GM19468 (cell line): Measurements from ENCODE around the gene RANBP3L.
A peak's percentile ranks its signal among the peaks of the same experiment; 100 is the strongest.

ENCODE experiments used
- ATAC-seq: cut with Tn5 transposase; IDR thresholded peaks from one replicate; pipeline ENCODE4 v1.9.1; 2021; ENCODE audit warnings: mild to moderate bottlenecking, moderate library complexity, moderate number of reproducible peaks; ENCODE audit not compliant: unreplicated experiment; ENCODE audit errors: extremely low read depth

Gene RANBP3L

DNA sequence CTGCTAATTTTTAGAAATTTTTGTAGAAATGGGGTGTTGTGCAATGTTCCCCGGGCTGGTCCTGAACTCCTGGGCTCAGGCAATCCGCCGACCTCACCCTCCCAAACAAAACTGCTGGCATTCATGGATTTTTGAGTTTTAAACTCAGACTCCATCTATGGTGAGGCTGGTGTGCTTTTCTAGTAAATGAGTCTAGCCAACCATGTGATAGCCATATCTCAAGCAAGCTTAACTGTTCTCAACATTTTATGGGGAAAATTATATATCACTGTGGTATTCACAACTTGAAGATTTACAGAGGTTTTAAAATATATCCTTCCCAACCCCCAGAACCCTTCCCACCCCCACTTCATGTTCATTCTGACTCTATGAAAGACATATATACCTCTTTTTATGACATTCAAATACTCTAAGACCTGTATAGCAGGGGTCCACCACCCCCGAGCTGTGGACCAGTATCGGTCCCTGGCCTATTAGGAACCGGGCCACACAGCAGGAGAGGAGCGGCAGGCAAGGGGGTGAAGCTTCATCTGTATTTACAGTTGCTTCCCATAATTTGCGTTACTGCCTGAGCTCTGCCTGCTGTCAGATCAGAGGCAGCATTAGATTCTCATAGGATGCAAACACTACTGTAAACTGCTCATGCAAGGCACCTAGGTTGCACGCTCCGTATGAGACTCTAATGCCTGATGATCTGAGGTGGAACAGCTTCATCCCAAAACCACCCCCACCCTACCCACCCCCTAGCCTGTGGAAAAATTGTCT, 55.5 kb downstream of the RANBP3L start:
- no peak for ATAC-seq

DNA sequence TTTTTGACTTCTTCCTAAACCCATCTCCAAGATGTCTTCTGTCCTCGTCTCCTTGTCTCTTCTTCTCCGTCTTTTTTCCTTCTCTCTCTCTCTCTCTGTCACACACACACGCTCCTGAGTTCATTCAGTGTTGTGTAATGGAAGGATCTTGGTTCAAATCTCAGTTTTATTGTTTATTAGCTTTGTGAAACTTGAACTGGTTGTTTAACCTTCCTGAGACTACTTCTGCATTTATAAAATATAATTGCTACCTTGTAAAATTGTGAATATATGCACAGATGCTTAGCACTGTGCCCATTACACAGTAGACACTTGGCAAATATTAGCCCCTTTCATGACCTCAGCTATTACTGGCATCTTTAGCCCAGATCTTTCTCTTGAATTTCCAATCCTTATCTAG, 57.6 kb downstream of the RANBP3L start:
- no peak for ATAC-seq

DNA sequence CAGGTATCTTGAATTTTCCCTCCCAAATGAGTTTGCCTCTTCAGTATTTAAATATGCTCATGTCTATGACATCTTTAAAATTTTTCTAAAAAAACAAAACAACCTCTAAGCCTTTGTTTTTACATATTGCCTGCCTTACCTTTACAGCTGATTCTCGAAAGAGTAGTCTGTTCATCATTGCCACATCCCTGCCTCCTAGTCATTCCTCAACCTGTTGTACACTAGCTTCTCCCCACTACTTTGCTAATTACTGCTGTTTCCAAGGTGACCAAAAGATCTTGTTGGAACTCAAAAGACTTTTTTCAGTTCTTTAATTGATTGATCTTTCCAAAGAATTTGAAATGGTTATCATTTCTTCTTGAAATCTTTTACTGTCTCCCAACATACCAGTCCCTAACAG, 58.0 kb downstream of the RANBP3L start:
- ATAC-seq, result no peak

DNA sequence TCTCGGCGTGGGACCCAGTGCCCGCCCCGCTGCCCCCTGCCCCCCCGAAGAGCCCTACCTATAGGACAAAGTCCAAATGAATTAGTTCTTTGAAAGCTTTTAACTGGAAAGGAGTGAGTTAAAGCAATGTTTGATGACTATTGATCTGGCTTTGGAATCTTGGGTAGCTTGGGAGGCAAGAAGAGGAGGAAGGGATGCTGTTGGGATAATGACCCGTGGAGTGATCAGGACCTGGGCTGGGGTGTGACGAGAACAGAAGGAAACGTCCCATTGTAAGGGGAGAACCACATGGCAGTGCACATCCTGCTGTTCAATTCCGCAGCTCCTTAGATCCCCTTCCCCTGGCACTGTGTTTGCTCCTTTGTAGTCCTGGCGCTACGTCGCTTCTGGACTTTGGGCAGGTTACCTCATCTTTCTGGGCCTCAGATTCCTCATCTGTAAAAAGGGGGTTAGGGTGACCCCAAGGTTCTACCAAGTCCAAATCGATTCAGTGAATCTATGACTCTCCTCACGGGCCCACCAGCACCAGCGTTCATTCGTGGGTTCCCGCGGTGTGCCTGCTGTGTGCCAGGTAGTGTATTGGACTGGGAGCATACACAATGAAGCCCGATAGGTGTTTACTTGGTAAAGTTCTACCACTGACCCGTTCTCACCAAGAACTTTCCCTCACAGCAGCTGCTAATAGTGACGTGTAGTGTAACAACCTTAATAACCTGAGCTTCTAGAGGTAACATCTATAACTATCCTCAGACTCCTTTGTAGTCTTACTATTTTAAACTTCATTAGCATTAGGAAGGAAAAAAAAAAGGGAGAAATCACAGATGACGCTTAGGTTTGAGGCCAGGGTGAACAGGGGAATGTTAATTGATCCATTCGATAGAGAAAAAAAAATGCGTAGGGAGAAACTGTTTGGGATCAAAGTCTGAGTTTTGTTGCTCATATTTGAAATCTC, 58.9 kb downstream of the RANBP3L start:
- ATAC-seq, result no peak

DNA sequence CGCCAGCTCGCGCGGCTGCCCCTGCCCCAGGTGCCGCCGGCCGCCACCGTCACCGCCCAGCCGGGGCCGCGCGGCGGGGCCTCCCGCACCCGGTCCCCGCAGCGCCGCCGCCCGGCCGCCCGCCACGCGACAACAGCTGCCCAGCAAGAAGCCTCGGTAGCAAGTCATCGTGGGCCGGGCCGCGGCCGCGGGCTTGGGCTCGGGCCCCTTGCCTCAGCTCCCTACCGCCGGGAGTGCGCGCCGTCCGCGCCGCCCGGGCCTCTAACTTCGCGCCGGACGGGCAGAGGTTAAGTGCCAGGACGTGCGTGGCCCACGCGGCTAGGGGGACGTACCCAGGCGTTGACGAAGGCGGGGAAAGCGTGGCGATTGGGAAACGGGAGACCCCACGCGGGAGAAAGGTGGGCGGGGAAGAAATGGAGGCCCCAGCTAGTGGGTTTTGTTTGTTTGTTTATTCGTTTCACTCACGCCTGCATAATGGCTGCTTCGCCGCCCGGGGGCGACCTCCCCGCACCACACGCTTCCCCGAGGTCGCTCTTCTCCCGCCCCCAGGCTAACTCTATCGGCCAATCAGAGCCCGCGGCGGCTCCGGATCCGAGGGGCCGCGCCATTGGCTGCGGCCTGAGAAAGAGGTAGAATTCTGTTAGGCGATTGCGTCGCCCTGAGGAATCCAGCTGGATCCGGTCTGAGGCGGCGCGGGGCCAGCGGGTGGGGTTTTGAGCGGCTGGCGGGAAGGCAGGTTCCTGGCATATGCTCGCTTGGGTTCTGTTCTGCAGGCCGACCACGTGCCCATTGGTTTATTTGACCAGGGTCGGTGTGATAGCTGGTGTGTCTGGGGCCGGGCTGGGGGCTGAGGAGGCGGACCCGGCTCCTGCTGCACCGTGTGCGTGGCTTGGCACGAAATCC, 59.8 kb downstream of the RANBP3L start, which contains the start of gene NADK2:
Gene NADK2 (minus strand): TSS at position 295 of the 903 bp plus-strand sequence. CDS start 127 bp downstream, at position 168.
- peak; percentile 95 for ATAC-seq

DNA sequence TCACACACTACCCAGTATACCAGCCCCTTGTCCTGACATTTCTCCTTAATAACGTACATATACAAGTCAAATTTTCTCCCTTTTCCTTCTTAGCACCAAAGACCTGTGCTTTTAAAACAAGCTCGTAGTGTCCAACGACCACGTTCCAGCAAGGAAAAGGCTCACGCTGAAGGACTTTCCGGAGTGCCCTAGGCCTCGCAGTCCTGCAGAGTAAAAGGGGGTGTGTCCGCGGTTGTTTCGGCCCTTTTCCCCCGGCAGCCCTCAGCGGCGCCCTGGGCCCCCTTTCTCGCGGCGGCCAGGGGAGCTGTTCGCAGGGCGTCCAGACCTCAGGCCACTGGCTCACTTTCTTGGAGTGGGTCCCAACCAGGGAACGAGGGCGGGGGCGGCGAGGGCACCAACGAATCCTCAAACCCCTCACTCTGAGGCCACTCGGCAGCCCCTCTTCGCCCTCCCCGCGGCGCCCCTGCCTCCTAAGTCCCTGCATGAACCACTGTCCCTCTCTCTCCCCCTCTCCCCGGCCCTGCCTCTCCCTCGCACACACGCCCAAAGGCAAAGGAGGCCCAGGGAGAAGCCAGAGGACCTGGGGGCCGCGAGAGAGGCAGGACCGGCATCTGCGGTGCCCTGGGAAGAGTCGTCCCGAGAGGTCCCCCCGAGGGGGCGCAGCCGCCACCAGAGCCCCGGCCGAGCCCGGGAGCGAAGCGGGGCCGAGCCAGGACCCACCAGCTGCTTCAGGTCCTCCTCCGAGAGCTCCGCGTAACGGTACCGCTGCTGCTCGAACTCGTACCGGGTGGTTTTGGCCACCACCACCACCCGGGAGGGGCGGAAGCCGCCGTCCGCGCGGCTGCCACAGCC, 60.7 kb downstream of the RANBP3L start:
- peak; percentile 4 for ATAC-seq

DNA sequence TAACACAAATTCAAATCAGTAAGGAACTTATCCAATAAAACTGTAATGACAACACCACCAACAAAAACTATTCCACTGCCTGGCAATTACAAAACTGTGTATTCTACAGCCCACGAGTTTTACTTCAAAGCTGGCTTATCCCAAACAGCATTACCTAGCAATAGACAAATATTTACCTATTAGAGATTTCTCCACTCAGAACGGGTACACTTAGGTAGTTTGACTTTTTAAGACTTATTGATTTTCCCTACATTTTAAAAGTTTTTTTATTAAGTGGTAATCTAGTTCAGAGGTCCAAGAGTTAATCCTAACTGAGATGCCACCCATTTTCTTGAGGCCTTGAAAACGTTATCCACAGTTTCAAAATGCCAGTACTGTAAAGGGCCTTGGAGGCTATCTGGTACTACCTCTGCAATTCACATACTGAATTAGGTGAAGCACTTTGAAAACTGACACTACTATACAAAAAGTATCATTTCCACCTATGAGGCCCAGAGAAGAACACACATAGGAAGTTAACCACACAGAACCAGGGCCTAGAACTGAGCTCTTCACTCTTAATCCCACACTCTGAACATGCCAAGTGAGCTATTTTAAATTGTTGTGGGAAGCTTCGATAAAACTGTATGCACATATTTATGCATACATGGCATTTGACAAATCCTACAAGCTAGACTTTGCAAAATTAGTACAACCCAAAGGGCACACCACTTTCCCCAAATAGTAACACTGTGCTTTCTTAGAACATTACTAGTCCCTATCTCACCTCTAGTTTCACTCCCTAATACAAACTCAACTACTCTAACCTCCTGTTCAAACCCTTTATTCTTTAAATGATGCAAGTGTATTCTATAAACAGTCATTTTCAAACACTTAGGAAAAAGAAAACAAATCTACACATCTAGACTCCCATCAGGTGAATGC, 62.1 kb downstream of the RANBP3L start:
- ATAC-seq, result no peak

DNA sequence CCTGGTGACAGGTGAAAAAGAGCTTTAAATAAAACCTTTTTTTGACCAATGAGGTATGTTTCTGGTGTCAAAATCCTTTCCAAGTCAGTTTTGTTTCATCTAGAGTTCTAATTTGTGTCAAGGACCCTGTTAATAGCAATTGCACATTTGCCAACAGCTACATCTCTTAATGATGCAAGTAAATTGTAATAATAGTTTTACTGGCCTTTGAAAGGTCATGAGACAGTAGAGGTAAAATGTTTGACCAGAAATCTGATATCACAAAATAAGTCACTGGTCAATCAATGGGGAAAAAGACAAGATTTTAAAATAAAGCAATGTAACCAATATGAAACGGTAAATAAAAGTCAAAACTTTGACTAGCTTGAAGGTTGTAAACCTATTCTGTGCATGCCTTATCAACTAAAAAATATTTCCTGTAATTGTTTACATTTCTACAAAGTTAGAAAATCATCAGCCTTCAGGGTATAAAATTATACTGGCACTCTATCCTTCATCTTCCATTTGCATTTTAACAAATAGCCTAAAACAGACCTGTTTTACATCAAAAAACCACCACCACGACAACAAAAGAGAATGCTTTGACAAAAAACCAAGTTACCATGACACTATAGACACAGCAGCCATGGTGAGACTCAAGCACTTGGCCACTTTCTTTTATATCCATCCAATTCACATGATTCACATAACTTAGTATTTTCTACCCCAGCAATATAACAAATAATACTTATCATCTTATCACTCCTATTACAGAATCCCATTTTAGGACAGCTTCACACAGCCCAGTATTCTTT, 63.0 kb downstream of the RANBP3L start:
- no peak for ATAC-seq

DNA sequence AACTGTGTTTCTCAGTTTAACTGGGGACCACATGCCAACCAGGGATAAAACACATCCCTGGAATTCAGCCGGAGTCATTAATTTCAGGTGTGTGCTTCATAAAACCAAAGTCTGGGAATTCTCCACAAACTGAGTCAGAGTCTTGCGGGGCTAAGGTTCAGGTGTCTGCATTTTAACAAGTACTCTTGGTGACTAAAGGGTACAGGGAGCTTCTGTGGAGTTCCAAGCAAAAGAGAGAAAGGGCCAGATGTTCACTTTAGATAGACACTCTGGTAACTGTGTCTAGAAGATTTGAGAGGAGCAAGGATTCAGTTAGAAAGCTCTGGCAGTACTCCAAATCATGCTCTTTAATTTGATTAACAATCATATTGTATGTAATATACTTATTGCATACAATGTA, 64.0 kb downstream of the RANBP3L start:
- no peak for ATAC-seq

DNA sequence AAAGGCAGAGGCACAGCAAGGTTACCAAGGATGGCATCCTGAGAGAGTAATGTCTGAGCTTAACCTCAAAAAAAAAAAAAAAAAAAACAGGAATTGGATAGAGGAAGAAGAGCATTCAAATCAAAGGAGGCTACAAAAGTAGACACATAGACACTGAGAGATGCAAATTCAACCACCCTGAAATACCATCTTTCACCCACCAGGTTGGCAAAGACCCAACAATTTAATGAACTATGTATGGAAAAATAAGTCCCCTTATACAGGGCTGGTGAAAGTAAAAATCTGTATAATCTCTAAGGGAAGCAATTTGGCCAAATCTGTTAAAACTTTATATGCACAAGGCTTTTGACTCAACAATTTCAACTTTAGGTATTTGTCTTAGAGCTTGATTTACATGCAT, 64.9 kb downstream of the RANBP3L start:
- no peak for ATAC-seq

DNA sequence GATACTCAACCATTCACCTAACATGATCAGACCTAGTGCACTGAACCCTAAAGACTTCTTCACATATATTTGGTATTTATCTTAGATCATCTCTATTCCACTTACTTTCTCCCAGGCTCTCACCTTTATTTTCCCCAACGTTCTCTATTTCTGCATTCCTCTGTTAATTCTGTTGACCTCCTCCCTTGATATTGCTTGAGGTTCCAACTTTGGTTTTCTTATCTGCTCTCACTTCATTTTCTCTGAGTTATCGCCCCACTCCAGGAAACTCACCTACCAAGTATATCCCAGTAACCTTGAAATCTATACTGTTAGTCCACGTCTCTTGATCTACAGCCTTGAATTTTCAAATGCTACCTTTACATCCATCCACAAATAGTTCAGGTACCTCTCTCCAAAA, 69.2 kb downstream of the RANBP3L start:
- ATAC-seq, result no peak

DNA sequence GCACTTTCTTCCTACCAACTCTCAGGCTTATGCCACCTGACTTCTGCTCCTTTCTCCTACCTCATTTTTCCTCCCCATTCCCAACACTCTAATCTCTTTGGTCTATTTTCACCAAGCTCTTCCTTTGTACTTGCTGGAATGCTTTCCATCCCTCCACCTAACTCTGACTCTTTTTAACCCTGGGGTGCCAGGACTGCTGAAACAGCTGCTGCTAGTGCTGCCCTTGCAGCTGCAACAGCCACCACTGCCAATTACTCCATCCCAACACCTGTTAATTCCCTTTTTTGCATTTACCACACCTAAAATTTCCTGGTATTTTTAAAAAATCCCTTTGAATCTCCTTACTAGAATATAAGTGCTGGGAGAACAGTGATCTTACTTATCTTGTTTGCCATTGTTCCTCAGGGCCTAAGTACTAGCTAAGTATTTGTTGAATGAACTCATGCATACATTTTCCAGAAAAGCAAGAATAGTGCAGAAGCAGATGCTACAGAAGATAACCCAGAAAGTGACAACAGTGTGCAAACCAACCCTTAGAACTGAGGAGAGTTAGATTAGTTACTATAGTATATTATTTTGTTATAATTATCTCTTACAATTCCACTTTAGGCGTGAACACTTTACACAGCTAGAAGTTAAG, 71.4 kb downstream of the RANBP3L start:
- no peak for ATAC-seq

DNA sequence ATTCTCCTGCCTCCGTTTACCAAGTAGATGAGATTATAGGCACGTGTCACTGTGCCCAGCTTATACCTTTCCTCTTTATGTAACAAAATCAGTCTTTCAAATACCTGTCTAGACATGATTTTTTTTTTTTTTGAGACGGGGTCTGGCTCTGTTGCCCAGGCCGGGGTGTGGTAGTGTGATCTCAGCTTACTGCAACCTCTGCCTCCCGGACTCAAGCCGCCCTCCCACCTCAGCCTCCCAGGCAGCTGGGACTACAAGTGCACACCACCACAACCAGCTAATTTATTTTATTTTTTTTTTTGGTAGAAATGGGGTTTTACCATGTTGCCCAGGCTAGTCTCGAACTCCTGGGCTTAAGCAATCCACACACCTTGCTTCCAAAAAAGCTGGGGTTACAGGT, 73.2 kb downstream of the RANBP3L start:
- no peak for ATAC-seq

DNA sequence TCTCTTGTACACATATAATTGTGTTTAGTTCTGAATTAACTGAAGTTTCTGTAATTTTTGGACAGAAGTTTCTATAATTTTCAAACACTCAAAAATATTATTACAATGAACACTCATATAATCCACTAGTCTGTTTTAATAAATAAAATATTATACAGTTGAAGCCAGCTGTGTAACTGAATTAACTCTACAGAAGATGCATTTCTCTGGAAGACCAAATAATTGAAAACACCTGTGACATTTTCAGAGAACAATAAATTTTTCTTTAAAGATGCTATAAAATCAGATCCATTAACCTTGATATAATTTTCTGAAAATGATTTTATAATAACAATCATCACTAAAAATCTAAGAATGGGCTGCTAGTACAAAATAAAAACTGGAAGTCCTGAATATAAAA, 74.7 kb downstream of the RANBP3L start:
- no peak for ATAC-seq

DNA sequence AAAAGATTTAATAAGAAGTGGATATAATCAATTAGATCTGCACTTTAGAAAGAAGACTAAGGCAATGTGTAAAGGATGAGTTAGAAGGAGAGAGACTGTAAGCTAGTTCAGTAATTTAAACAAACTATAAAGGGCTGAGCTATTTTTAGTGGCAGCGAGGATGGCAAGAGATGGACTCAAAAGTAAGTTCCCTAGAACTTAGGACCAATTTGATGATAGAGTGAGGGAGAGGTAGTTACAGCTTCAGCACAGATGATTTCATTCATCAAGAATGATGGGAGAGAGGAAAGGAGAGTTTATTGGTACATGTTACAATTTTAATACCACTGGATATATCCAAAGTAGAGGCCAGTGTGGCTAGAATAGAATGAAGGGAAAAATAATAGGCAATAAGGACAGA, 79.1 kb downstream of the RANBP3L start:
- ATAC-seq, result no peak

DNA sequence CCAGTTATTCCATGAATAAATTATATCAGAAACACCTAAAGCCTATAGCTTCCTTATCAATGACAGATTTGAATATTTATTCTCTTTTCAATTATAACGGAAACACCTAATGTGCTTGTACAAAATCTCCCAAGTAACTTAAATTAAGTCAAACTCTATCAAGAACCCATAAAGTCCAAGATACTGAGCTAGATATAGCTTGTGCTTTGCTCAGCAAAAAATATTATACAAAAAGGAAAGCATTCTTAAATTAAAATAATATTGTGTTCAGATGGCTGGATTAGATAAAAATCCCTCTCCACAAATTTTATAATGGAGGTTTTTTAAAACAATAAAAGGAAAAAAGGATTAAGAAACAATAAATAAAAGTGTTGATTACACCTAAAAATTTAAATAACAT, 83.7 kb downstream of the RANBP3L start:
- no peak for ATAC-seq

DNA sequence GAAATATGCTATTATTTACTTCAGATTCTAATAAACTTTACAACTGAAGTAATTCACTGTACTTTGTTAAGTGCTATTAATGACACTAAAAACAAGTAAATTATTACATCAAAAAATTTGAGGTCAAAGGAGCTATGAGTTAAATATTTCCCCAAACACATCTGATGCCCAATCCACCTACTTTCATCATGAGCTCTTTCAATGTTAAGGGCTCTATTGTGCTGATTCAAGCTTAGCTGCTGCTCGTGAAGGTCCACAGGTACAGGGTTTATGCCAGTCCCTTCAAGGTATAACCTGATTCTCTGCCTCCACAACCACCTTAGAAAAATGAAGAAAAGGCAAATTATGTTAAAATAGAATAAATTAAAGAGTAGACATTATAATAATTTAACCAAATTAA, 84.1 kb downstream of the RANBP3L start:
- ATAC-seq, result no peak
